ENCODE results near the gene GPS1. TPM values are rescaled to one million over a fixed set of nuclear protein-coding genes. Genes with fewer than 3 reads are reported as not detected.

The GPS1 gene
- total and polyA plus RNA-seq, 9 of the 15 experiments (the other 6 are each of a cell fraction or from before 2014, with no cell fraction given): 3.1 to 167 (median 69.9) TPM

DNA sequence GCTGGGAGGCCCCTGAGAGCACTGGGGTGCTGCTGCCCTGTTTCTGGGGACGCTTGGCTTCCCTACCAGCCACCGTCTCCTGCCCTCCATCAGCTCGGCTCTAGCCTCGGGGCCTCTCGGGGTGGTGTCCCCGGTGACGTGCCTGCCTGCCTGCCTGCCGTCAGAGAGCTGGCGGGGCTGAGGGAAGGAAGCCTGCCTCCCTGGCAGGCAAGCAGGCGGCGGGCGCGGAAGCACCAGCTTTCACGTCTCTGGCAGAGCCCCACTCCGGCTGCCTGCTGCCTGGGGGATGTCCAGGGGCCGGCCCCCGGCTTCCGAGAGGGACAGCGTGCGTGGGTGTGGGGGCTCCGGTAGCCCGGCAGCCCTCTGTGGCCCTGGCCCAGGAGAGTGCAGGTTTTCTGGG is 38.4 kb upstream of the GPS1 start:
- TF ChIP-seq, protein P1, sequence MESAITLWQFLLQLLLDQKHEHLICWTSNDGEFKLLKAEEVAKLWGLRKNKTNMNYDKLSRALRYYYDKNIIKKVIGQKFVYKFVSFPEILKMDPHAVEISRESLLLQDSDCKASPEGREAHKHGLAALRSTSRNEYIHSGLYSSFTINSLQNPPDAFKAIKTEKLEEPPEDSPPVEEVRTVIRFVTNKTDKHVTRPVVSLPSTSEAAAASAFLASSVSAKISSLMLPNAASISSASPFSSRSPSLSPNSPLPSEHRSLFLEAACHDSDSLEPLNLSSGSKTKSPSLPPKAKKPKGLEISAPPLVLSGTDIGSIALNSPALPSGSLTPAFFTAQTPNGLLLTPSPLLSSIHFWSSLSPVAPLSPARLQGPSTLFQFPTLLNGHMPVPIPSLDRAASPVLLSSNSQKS (CRISPR knock-in tag; IDR thresholded peaks at IDR 0.05): no peak
- TF ChIP-seq, protein P2, sequence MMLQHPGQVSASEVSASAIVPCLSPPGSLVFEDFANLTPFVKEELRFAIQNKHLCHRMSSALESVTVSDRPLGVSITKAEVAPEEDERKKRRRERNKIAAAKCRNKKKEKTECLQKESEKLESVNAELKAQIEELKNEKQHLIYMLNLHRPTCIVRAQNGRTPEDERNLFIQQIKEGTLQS (IDR thresholded peaks at IDR 0.05): no peak
- TF ChIP-seq, protein P2 (CRISPR knock-in tag; conservative IDR thresholded peaks at IDR 0.05): no peak
- TF ChIP-seq PRPF4 (IDR thresholded peaks at IDR 0.05; ENCODE audit: insufficient read depth, low read depth, low read length, poor library complexity, severe bottlenecking) (no peak), CHD1 (IDR thresholded peaks at IDR 0.05; ENCODE audit: low read length) (no peak), XRCC5 (IDR thresholded peaks at IDR 0.05; ENCODE audit: low read depth, low read length) (no peak), POLR2G (IDR thresholded peaks at IDR 0.05; ENCODE audit: low read depth, low read length) (0 out of 2 replicates have a peak, but pooled peaks have one; percentile 25)
- TF ChIP-seq, protein P3, sequence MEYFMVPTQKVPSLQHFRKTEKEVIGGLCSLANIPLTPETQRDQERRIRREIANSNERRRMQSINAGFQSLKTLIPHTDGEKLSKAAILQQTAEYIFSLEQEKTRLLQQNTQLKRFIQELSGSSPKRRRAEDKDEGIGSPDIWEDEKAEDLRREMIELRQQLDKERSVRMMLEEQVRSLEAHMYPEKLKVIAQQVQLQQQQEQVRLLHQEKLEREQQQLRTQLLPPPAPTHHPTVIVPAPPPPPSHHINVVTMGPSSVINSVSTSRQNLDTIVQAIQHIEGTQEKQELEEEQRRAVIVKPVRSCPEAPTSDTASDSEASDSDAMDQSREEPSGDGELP (CRISPR knock-in tag; IDR thresholded peaks at IDR 0.05; ENCODE audit: borderline replicate concordance): no peak
- Histone ChIP-seq H3K4me1 (replicated peaks in 1 of 2; ENCODE audit: control insufficient read depth in 2 of 2, insufficient read depth in 2 of 2, low read length in 2 of 2) (peaks cover 0 to 87% of the 10 kb centered on the region in 2 experiments; a peak in 3 of 5 replicates), H3K27ac (ENCODE audit: extremely low read depth, low read depth, low read length) (no peak overlapping the region), H3K9ac (ENCODE audit: insufficient read depth in 1 of 2, low read depth in 2 of 2, low read length in 2 of 2) (peak overlapping the region in 1 of 2 experiments; percentile 22; a peak in 1 of 4 replicates), H3K9me1 (ENCODE audit: control insufficient read depth, insufficient read depth, low read length) (no peaks in the 10 kb centered on the region), H4K20me1 (replicated peaks; ENCODE audit: control insufficient read depth, insufficient read depth, low read length) (no peaks in the 10 kb centered on the region), H3K79me2 (ENCODE audit: control insufficient read depth, insufficient read depth, low read length) (no peaks in the 10 kb centered on the region), H3K36me3 (ENCODE audit: control insufficient read depth, insufficient read depth, low read length) (peaks cover 5% of the 10 kb centered on the region; the same call in 1 of the 3 replicates), H3K27me3 (ENCODE audit: control insufficient read depth in 2 of 2, insufficient read depth in 2 of 2, low read length in 2 of 2) (no peaks in the 10 kb centered on the region), H3K4me2 (ENCODE audit: insufficient read depth, low read length) (no peak overlapping the region), H2AFZ (ENCODE audit: low read depth, low read length) (no peak overlapping the region), H3K9me3 (replicated peaks; ENCODE audit: control insufficient read depth, insufficient read depth, low read depth, low read length) (no peaks in the 10 kb centered on the region), H3K4me3 (no peak overlapping the region)
- in situ Hi-C loops (cut with MboI) (no loop called here), intact Hi-C loops (cut with micrococcal nuclease) (no loop called here)
- FAIRE-seq: no peak
- POLR2A ChIA-PET: interaction anchor here (1.1 kb wide), 1 partner anchor 8 kb away, joined by 3 read pairs; no protein-coding TSS in a partner anchor
- ATAC-seq: no peak
- 90% methylated on average over 11 of the region's 22 CpGs for WGBS (ENCODE audit: insufficient coverage, low coverage, missing lambda C conversion rate)
- CTCF ChIA-PET (ENCODE audit: low intra/inter-chr PET ratio): no interaction called here
- no peak for DNase-seq (ENCODE audit: extremely low read depth in 1 of 4, low spot score in 3 of 4)
- BruUV-seq (replicated peaks): no TSS peak

All from K562 (cell line).